ENCODE measurements around the gene ELFN1.

Gene ELFN1

GRCh38 chr7:1794888-1795542 lies 124.9 kb downstream of the ELFN1 start:
- Histone ChIP-seq H3K27me3 (ENCODE audit: insufficient read depth, low read length, poor library complexity, severe bottlenecking) (no peaks in the 10 kb centered on the region), H4K20me1 (ENCODE audit: insufficient read depth, low read length, poor library complexity, severe bottlenecking) (no peaks in the 10 kb centered on the region), H3K4me3 (ENCODE audit: low read length, poor library complexity, severe bottlenecking) (no peak overlapping the region), H3K9ac (ENCODE audit: low read depth, low read length, poor library complexity, severe bottlenecking) (no peak overlapping the region), H3K4me2 (ENCODE audit: low read depth, low read length, poor library complexity, severe bottlenecking) (no peak overlapping the region), H2AFZ (ENCODE audit: low read length) (no peak overlapping the region), H3K4me1 (ENCODE audit: insufficient read depth, low read length, poor library complexity, severe bottlenecking) (no peaks in the 10 kb centered on the region), H3K9me2 (replicated peaks; ENCODE audit: low read depth, low read length) (no peaks in the 10 kb centered on the region), H3K9me3 (ENCODE audit: insufficient read depth, low read depth, low read length) (peaks cover 6% of the 10 kb centered on the region; the same call in 1 of the 2 replicates), H3K79me2 (ENCODE audit: insufficient read depth, low read length) (no peaks in the 10 kb centered on the region), H3F3A (ENCODE audit: low read depth) (no peaks in the 10 kb centered on the region), H3K36me3 (ENCODE audit: insufficient read depth, low read length) (no peaks in the 10 kb centered on the region)
- TF ChIP-seq EZH2phosphoT487 (IDR thresholded peaks at IDR 0.05; ENCODE audit: borderline replicate concordance): no peak
- peak; percentile 54 for TF ChIP-seq CTCF (conservative IDR thresholded peaks at IDR 0.05; ENCODE audit: low read length)

Data from Loucy (cell line).